GM13977 (cell line): ENCODE data around the gene RPS28.
"Not testable (repeated sequence)": the region's sequence is repeated elsewhere in the genome, so short reads cannot be mapped to it uniquely, and the experiment has no call there.

ENCODE experiments used
- DNase-seq: peaks from one replicate; pipeline ENCODE4 v3.0.0; 2012; ENCODE audit warnings: low spot score
- CTCF ChIP-seq: IDR thresholded peaks from 2 replicates; pipeline ENCODE4 v1.5.1; 2012; ENCODE audit warnings: mild to moderate bottlenecking, control low read depth; ENCODE audit not compliant: insufficient read depth; ENCODE audit errors: extremely low read depth, missing control alignments
- in situ Hi-C: fragments of 300-500 bp; cut with MboI; formaldehyde crosslinking; loops from one replicate; pipeline ENCODE4 v1.12.0; 2022; ENCODE audit warnings: low sequenced_read_pairs, low pct_unique_long_range_greater_than_20kb, mixed read lengths, inconsistent platforms; ENCODE audit not compliant: unreplicated experiment

The RPS28 gene

GRCh38 chr19:8321067-8321985 is at the start of gene RPS28, which contains the start of gene NDUFA7:
Gene RPS28 (plus strand): TSS chr19:8321496. CDS start chr19:8321531, 35 bp downstream.
Gene NDUFA7 (minus strand): TSS chr19:8321375. CDS start chr19:8321358, 17 bp downstream.
- in situ Hi-C loops, result no loop called here
- DNase-seq, result peak; percentile 96
- TF ChIP-seq CTCF, result peak; percentile 59

DNA sequence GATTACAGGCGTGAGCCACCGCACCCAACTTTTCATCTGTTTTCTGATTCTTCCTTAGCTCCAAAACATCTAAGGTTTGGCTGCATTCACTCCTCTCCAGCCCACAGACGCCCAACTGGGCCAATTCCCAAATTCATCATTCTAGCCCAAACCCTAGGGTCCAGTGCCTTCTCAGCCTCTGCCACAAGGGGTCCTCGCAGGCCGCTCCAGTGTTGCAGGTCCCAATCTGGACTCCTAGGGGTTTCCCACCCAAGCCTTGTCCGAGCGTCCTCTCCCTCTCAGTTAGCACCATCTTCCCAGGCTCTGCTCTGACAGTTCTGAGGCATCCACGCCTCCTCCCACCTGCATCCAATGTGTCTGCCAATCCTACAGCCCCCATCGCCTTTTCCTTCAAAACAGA is 44.8 kb upstream of the RPS28 start:
- DNase-seq, in situ Hi-C loops: not testable (repeated sequence)

DNA sequence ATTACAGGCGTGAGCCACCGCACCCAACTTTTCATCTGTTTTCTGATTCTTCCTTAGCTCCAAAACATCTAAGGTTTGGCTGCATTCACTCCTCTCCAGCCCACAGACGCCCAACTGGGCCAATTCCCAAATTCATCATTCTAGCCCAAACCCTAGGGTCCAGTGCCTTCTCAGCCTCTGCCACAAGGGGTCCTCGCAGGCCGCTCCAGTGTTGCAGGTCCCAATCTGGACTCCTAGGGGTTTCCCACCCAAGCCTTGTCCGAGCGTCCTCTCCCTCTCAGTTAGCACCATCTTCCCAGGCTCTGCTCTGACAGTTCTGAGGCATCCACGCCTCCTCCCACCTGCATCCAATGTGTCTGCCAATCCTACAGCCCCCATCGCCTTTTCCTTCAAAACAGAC is 30.0 kb upstream of the RPS28 start:
- in situ Hi-C loops, DNase-seq: not testable (repeated sequence)

GRCh38 chr19:8302357-8302691 is 19.0 kb upstream of the RPS28 start:
- no peak for TF ChIP-seq CTCF
- DNase-seq, result no peak
- in situ Hi-C loops, result no loop called here

DNA sequence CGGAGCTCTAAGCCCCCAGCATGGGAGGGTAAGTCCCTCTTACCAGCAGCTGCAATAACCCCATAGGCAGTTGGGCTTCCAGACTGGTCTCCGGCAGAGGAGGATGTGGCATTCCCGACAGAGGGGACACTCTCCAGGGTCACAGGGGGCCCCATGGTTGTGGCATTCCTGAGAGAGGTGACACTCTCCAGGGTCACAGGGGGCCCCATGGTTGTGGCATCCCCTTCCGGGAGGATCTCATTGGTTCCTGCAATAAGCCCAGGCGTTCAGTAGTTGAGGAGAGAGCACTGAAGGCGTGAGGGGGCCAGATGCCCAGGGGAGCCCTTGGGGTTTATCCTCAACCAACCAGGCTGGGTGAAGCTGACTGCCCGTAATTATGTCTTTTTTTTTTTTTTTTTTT is 18.6 kb upstream of the RPS28 start:
- no peak for DNase-seq
- in situ Hi-C loops, result no loop called here
- TF ChIP-seq CTCF, result no peak

GRCh38 chr19:8304841-8305621 is 16.3 kb upstream of the RPS28 start:
- in situ Hi-C loops, result no loop called here
- no peak for TF ChIP-seq CTCF
- DNase-seq, result no peak

DNA sequence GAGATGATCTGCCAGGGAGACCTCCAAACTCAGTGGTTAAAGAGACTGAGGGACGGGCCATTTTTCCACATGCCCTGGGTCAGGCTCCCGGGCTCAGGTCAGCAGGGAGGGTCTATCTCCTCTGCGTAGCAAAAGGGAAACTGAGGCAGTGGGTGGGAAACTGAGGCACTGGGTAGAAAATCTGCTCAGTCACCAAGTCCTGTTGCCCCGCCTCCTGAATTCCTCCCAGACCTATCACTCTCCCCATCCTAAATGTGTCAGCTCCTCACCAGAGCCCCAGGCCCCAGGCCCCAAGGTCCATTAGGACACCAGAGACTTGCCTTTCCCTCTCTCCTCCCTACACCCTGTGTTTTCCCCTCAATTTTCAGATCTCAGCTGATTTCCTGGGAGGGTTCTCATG is 15.5 kb upstream of the RPS28 start:
- TF ChIP-seq CTCF, result no peak
- in situ Hi-C loops, result no loop called here
- no peak for DNase-seq
